Measurements from ENCODE around the gene UBTF. TPM values are rescaled to one million over a fixed set of nuclear protein-coding genes. Genes with fewer than 3 reads are reported as not detected.

The UBTF gene
- total and polyA plus RNA-seq, 2 of the 4 experiments (the other 2 are of a cell fraction), result 29.7 to 42.1 TPM

- H3K4me1 ChIP-seq (ENCODE audit: control insufficient read depth, insufficient read depth, low read length), result no peaks in the 10 kb centered on the region
- H2AK5ac ChIP-seq (ENCODE audit: low read depth, low read length), result no peak overlapping the region
- no peak overlapping the region for H4K5ac ChIP-seq (ENCODE audit: low read depth, low read length)
- in situ Hi-C loops (cut with MboI; ENCODE audit: low sequenced_read_pairs) (no loop called here), dilution Hi-C loops (cut with HindIII; ENCODE audit: low sequenced_read_pairs, unreplicated experiment) (no loop called here), intact Hi-C loops (cut with micrococcal nuclease) (no loop called here)
- TF ChIP-seq RCOR1 (IDR thresholded peaks at IDR 0.05; ENCODE audit: insufficient replicate concordance, low read length) (no peak), MXI1 (IDR thresholded peaks at IDR 0.05; ENCODE audit: borderline replicate concordance, low read depth, low read length) (no peak), RAD21 (IDR thresholded peaks at IDR 0.05; ENCODE audit: low read length) (no peak), CEBPB (IDR thresholded peaks at IDR 0.05; ENCODE audit: low read depth, low read length) (no peak), MAZ (IDR thresholded peaks at IDR 0.05; ENCODE audit: borderline replicate concordance, low read depth, low read length) (no peak), SMC3 (IDR thresholded peaks at IDR 0.05; ENCODE audit: low read depth, low read length) (no peak), MAFK (IDR thresholded peaks at IDR 0.05; ENCODE audit: low read depth, low read length) (no peak), NFE2L2 (IDR thresholded peaks at IDR 0.05; ENCODE audit: low read depth, low read length) (no peak), ELK1 (IDR thresholded peaks at IDR 0.05; ENCODE audit: borderline replicate concordance, low read depth, low read length) (no peak), BHLHE40 (IDR thresholded peaks at IDR 0.05; ENCODE audit: low read depth, low read length) (no peak), CHD1 (IDR thresholded peaks at IDR 0.05; ENCODE audit: low read depth, low read length) (no peak), FOS (IDR thresholded peaks at IDR 0.05; ENCODE audit: low read depth, low read length) (no peak), CTCF (conservative IDR thresholded peaks at IDR 0.05; ENCODE audit: low read depth, low read length) (no peak), RFX5 (IDR thresholded peaks at IDR 0.05; ENCODE audit: low read depth, low read length) (no peak), POLR2A (IDR thresholded peaks at IDR 0.05; ENCODE audit: low read depth, low read length) (no peak)
- no peak overlapping the region for H3K4me3 ChIP-seq (ENCODE audit: insufficient read depth, low read depth, low read length)
- no peak overlapping the region for H2BK120ac ChIP-seq (ENCODE audit: low read depth, low read length)
- H2BK20ac ChIP-seq (ENCODE audit: low read depth, low read length), result no peak overlapping the region
- no peaks in the 10 kb centered on the region for H3K9me1 ChIP-seq (ENCODE audit: insufficient read depth, low read length)
- no peaks in the 10 kb centered on the region for H4K20me1 ChIP-seq (ENCODE audit: insufficient read depth, low read length)
- ATAC-seq (ENCODE audit: low read depth), result no peak
- no peak overlapping the region for H2AK9ac ChIP-seq (replicated peaks; ENCODE audit: low read depth, low read length, poor library complexity)
- POLR2A ChIA-PET (ENCODE audit: unreplicated experiment), result interaction anchor here (0.5 to 1.0 kb wide), 2 partner anchors 9 to 325 kb away, joined by 8 to 12 read pairs; no protein-coding TSS in a partner anchor
- BruUV-seq (replicated peaks), result no TSS peak
- no peak overlapping the region for H3K56ac ChIP-seq (ENCODE audit: extremely low read depth, insufficient read depth, low read length)
- no peak overlapping the region for H4K8ac ChIP-seq (ENCODE audit: low read depth in 2 of 2, low read length in 2 of 2)
- CTCF ChIA-PET, result no interaction called here
- H2AFZ ChIP-seq (replicated peaks; ENCODE audit: low read length, poor library complexity), result no peak overlapping the region
- H3K27me3 ChIP-seq (ENCODE audit: control insufficient read depth, insufficient read depth, low read length), result peaks cover 18% of the 10 kb centered on the region; the same call in 1 of the 2 replicates
- no peak overlapping the region for H3K4me2 ChIP-seq (ENCODE audit: low read depth, low read length)
- no peak overlapping the region for H3K4ac ChIP-seq (ENCODE audit: low read depth, low read length)
- no peak overlapping the region for H4K91ac ChIP-seq (ENCODE audit: insufficient read depth, low read depth, low read length)
- no peak overlapping the region for H2BK5ac ChIP-seq (ENCODE audit: low read depth, low read length, poor library complexity, severe bottlenecking)
- no peaks in the 10 kb centered on the region for H3K79me1 ChIP-seq (ENCODE audit: low read depth in 1 of 2, low read length in 2 of 2)
- no peak overlapping the region for H3K23ac ChIP-seq (ENCODE audit: low read depth, low read length)
- no peak for DNase-seq
- H3K9me3 ChIP-seq (ENCODE audit: control insufficient read depth, insufficient read depth, low read length), result no peaks in the 10 kb centered on the region
- no peak overlapping the region for H3K14ac ChIP-seq (replicated peaks; ENCODE audit: low read depth, low read length)
- WGBS, 2 experiments (ENCODE audit: extremely low coverage in 2 of 2, insufficient read length in 1 of 2), result 82% methylated on average over 3 of the region's 9 CpGs; no CpG with 5 or more reads in 1 of the 2 experiments
- H3K18ac ChIP-seq (ENCODE audit: low read depth, low read length), result no peak overlapping the region
- no peak overlapping the region for H2BK15ac ChIP-seq (ENCODE audit: low read depth, low read length)
- no peaks in the 10 kb centered on the region for H3K36me3 ChIP-seq (ENCODE audit: control insufficient read depth, insufficient read depth, low read length)
- H3K9ac ChIP-seq (ENCODE audit: low read depth, low read length), result no peak overlapping the region
- H3K27ac ChIP-seq (ENCODE audit: insufficient read depth, low read length), result no peak overlapping the region
These were observed 10.7 kb upstream of the UBTF start for GRCh38 chr17:44230140-44230539.

All from IMR-90 (cell line).